Mucosa of gallbladder (tissue), 1 donor: ENCODE results near the gene BRSK1. TPM values are rescaled to one million over a fixed set of nuclear protein-coding genes. Genes with fewer than 3 reads are reported as not detected.

Source experiments
- DNase-seq: peaks from one replicate; pipeline ENCODE4 v3.0.0-alpha.2; 2020; ENCODE audit warnings: low spot score
- total RNA-seq: library from RNA; stranded (reverse); gene quantifications from one replicate; pipeline ENCODE4 v1.2.1, GENCODE V29; 2021
- donor health status: DM: no; HTN: no; CAD: no.

Gene BRSK1
- total RNA-seq, 1 donor from 2014 or later = 5.2 TPM

- no peak for DNase-seq
Observed at GRCh38 chr19:55353356-55353802, 69.6 kb downstream of the BRSK1 start.

GRCh38 chr19:55353803-55354697 is 70.3 kb downstream of the BRSK1 start:
- peak; percentile 57 for DNase-seq

DNA sequence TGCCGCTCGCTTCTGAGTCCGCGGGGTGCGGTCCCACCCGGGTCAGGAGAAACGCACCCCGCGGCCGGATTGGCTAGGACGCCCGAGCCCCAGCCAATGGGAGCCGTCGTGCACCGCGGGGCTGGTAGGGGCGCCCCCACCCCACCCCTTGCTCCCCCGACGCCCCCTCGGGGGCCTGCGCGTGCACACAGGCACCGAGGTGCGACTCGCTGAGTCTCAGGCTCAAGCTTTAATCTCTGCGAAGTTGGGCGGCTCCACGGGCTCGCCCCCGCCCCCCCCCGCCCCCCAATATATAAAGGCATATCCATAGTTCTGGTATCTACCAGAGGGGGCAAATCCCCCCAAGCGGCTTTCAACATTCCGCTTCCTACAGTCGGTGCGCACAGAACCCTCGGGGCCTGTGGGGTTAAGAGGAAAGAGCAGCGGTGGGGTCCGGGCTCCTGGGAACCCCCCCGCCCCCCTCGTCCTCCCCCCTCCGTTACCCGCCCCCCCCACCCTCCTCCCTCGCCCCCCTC is 71.0 kb downstream of the BRSK1 start, which contains the start of gene COX6B2:
COX6B2 (minus strand) TSS at position 22 of the 515 bp plus-strand sequence. CDS start 198 bp downstream, outside the sequence.
- DNase-seq = no peak

DNA sequence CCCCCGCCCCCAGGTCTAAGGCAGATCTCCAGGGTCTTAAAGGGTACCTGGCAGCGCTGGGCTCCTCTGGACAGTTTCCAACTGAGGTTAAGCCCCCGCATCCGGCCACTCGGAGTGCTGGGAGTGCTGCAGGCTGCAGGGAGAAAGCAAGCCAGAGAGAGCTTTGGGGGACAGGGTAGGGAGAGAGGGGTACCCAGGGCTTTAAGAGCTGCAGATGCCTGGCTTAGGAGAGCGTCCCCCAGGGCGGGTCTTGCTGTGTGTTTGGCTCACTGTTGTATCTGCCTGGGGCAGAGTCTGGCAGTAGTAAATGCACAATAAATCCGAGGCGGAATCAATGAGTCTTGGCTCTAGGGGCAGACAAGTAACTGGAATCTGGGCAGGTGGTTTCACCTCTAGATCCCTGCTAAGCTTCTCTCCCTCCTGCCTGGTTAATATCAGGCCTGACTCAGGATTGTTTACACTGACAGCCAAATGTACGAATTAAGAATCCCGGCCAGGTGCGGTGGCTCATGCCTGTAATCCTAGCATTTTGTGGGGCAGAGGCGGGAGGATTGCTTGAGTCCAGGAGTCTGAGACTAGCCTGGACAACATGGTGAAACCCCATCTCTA is 71.5 kb downstream of the BRSK1 start:
- DNase-seq = no peak

DNA sequence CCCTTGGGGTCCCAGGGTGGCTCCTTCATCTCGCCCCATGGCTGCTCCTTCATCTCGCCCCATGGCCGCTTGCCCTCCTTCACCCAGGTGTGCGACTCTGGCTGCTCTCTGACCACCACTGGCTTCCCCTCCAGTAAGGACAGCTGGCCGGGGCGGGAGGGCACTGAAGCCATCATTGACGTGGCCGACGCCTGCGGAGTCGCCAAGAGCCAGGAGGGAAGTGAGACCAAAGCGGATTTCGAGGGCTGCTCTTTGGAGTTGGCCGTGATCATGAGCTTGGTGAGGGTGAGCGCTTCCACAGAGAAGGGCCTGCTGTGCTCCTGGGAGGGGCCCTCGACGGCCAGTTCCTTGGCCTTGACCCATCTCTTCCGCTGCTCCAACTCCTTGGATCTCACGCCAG is 74.7 kb downstream of the BRSK1 start:
- no peak for DNase-seq

- DNase-seq = no peak
Observed at GRCh38 chr19:55358943-55359908, 75.4 kb downstream of the BRSK1 start.

DNA sequence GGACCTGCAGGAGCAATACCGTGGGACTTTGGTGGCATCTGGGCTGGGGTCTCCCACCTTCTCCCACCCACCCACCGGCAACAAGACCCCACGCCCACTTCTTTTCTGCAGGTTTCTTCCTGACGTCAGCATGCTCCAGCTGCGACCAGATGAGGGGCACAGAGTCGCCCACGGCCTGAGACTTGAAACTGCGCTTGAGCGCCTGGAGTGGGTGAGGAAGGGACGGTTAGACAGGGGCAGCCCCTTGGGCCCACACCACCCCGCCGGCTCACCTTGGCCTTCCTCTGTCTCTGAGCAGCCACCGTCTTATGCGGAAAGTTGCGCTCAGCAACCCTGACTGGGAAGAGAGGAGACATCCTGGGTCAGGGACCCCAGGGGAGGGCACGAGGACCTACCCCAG is 77.1 kb downstream of the BRSK1 start:
- no peak for DNase-seq

Other genes starting within 250 kb of the BRSK1 start
- gene GP6, start 245.7 kb upstream of the BRSK1 start, total RNA-seq = 0.72 TPM
- gene RDH13, start 220.8 kb upstream of the BRSK1 start, total RNA-seq = 63.0 TPM
- 127 TPM for gene EPS8L1, start 208.1 kb upstream of the BRSK1 start, total RNA-seq
- gene PPP1R12C, start 166.4 kb upstream of the BRSK1 start, total RNA-seq = 189 TPM
- gene TNNT1, start 134.8 kb upstream of the BRSK1 start, total RNA-seq = 0.72 TPM
- not detected for gene TNNI3, start 126.3 kb upstream of the BRSK1 start, total RNA-seq
- 7.3 TPM for gene DNAAF3, start 117.4 kb upstream of the BRSK1 start, total RNA-seq
- not detected for gene SYT5, start 103.7 kb upstream of the BRSK1 start, total RNA-seq
- 175 TPM for gene PTPRH, start 74.5 kb upstream of the BRSK1 start, total RNA-seq
- 193 TPM for gene TMEM86B, start 55.2 kb upstream of the BRSK1 start, total RNA-seq
- gene PPP6R1, start 25.0 kb upstream of the BRSK1 start, total RNA-seq = 108 TPM
- 28.8 TPM for gene HSPBP1, start 3.9 kb upstream of the BRSK1 start, total RNA-seq
- 10.1 TPM for gene TMEM150B, start 41.3 kb downstream of the BRSK1 start, total RNA-seq
- gene KMT5C, start 55.9 kb downstream of the BRSK1 start, total RNA-seq = 24.9 TPM
- gene COX6B2, start 70.7 kb downstream of the BRSK1 start, total RNA-seq = not detected
- gene GARIN5B, start 79.3 kb downstream of the BRSK1 start, total RNA-seq = not detected
- 0.69 TPM for gene IL11, start 86.5 kb downstream of the BRSK1 start, total RNA-seq
- gene TMEM190, start 92.8 kb downstream of the BRSK1 start, total RNA-seq = not detected
- 39.9 TPM for gene TMEM238, start 100.3 kb downstream of the BRSK1 start, total RNA-seq
- 1,612 TPM for gene RPL28, start 101.9 kb downstream of the BRSK1 start, total RNA-seq
- gene UBE2S, start 123.8 kb downstream of the BRSK1 start, total RNA-seq = 26.4 TPM
- not detected for gene SHISA7, start 159.3 kb downstream of the BRSK1 start, total RNA-seq
- gene ISOC2, start 177.6 kb downstream of the BRSK1 start, total RNA-seq = 53.5 TPM
- not detected for gene C19orf85, start 180.8 kb downstream of the BRSK1 start, total RNA-seq
- 10.7 TPM for gene ZNF628, start 192.6 kb downstream of the BRSK1 start, total RNA-seq
- gene NAT14, start 201.2 kb downstream of the BRSK1 start, total RNA-seq = 23.1 TPM
- 49.7 TPM for gene SSC5D, start 204.4 kb downstream of the BRSK1 start, total RNA-seq